HG02571 (cell line): ENCODE data around the gene DIPK1B.

Experiments used
- ATAC-seq: cut with Tn5 transposase; IDR thresholded peaks from one replicate; pipeline ENCODE4 v1.9.1; 2021; ENCODE audit warnings: mild to moderate bottlenecking, moderate library complexity; ENCODE audit not compliant: unreplicated experiment

The DIPK1B gene

GRCh38 chr9:136711751-136712689 lies at the start of gene DIPK1B:
TSS of gene DIPK1B (plus strand) at chr9:136712572. CDS start at chr9:136712666, 94 bp downstream.
- no peak for ATAC-seq

GRCh38 chr9:136662656-136663581 lies 49.5 kb upstream of the DIPK1B start, which contains the start of gene EGFL7:
TSS of gene EGFL7 (plus strand) at chr9:136662916. CDS start at chr9:136668283, 5,367 bp downstream.
- no peak for ATAC-seq

GRCh38 chr9:136664000-136664915 lies 48.1 kb upstream of the DIPK1B start:
- ATAC-seq = no peak

GRCh38 chr9:136665111-136665703 lies 47.2 kb upstream of the DIPK1B start:
- no peak for ATAC-seq

GRCh38 chr9:136665704-136666371 lies 46.5 kb upstream of the DIPK1B start:
- ATAC-seq = no peak

GRCh38 chr9:136666372-136667213 lies 45.8 kb upstream of the DIPK1B start:
- ATAC-seq = no peak

GRCh38 chr9:136667214-136667939 lies 45.0 kb upstream of the DIPK1B start:
- ATAC-seq = no peak

- no peak for ATAC-seq
Observed at GRCh38 chr9:136667940-136668760, 44.2 kb upstream of the DIPK1B start.

- ATAC-seq = no peak
Observed at GRCh38 chr9:136668983-136669790, 43.2 kb upstream of the DIPK1B start.

GRCh38 chr9:136669791-136670464 lies 42.4 kb upstream of the DIPK1B start:
- ATAC-seq = no peak

- no peak for ATAC-seq
Observed at GRCh38 chr9:136670576-136671253, 41.7 kb upstream of the DIPK1B start.

- ATAC-seq = no peak
Observed at GRCh38 chr9:136671254-136671614, 41.1 kb upstream of the DIPK1B start.

GRCh38 chr9:136671646-136672430 lies 40.5 kb upstream of the DIPK1B start:
- ATAC-seq = no peak

- ATAC-seq = no peak
Observed at GRCh38 chr9:136672431-136673087, 39.8 kb upstream of the DIPK1B start.
